ENCODE data around the gene NOTCH2.

- TF ChIP-seq POLR2A (IDR thresholded peaks at IDR 0.05): no peak
- TF ChIP-seq, protein P1, sequence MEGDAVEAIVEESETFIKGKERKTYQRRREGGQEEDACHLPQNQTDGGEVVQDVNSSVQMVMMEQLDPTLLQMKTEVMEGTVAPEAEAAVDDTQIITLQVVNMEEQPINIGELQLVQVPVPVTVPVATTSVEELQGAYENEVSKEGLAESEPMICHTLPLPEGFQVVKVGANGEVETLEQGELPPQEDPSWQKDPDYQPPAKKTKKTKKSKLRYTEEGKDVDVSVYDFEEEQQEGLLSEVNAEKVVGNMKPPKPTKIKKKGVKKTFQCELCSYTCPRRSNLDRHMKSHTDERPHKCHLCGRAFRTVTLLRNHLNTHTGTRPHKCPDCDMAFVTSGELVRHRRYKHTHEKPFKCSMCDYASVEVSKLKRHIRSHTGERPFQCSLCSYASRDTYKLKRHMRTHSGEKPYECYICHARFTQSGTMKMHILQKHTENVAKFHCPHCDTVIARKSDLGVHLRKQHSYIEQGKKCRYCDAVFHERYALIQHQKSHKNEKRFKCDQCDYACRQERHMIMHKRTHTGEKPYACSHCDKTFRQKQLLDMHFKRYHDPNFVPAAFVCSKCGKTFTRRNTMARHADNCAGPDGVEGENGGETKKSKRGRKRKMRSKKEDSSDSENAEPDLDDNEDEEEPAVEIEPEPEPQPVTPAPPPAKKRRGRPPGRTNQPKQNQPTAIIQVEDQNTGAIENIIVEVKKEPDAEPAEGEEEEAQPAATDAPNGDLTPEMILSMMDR (IDR thresholded peaks at IDR 0.05): no peak
These were observed 100.9 kb downstream of the NOTCH2 start for GRCh38 chr1:119968601-119969000.

Measured in adrenal gland (tissue), 5 donors.